ENCODE data around the gene ZNF165.

ZNF165 gene

GRCh38 chr6:28124971-28125353, 44.6 kb downstream of the ZNF165 start:
- peak; percentile 21; the same call in 2 of the 3 replicates for ATAC-seq
- TF ChIP-seq PATZ1 (CRISPR knock-in tag; IDR thresholded peaks at IDR 0.05; ENCODE audit: borderline replicate concordance) (no peak), RARB (CRISPR knock-in tag; IDR thresholded peaks at IDR 0.05) (no peak), GLIS3 (CRISPR knock-in tag; IDR thresholded peaks at IDR 0.05) (no peak), TOX (CRISPR knock-in tag; IDR thresholded peaks at IDR 0.05; ENCODE audit: borderline replicate concordance) (no peak), CSRNP3 (CRISPR knock-in tag; IDR thresholded peaks at IDR 0.05) (no peak), SNAI2 (CRISPR knock-in tag; IDR thresholded peaks at IDR 0.05) (no peak), OSR1 (CRISPR knock-in tag; IDR thresholded peaks at IDR 0.05) (no peak), ISL1 (CRISPR knock-in tag; IDR thresholded peaks at IDR 0.05) (no peak), ZFP3 (CRISPR knock-in tag; IDR thresholded peaks at IDR 0.05) (no peak), ZC3H10 (CRISPR knock-in tag; IDR thresholded peaks at IDR 0.05) (no peak), ZNF70 (CRISPR knock-in tag; IDR thresholded peaks at IDR 0.05) (no peak), ZNF8 (CRISPR knock-in tag; IDR thresholded peaks at IDR 0.05) (no peak), ZFP30 (CRISPR knock-in tag; IDR thresholded peaks at IDR 0.05) (no peak), CSDC2 (CRISPR knock-in tag; IDR thresholded peaks at IDR 0.05) (no peak)

DNA sequence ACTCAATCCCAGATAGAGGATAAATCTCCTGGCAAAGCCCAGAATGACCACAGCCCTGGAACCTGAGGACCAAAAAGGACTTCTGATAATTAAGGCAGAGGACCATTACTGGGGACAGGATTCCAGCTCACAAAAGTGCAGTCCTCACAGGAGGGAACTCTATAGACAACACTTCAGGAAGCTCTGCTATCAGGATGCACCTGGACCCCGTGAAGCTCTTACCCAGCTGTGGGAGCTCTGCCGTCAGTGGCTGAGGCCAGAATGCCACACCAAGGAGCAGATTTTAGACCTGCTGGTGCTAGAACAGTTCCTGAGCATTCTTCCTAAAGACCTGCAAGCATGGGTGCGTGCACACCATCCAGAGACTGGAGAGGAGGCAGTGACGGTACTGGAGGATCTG, 45.0 kb downstream of the ZNF165 start:
- no peak for ATAC-seq

DNA sequence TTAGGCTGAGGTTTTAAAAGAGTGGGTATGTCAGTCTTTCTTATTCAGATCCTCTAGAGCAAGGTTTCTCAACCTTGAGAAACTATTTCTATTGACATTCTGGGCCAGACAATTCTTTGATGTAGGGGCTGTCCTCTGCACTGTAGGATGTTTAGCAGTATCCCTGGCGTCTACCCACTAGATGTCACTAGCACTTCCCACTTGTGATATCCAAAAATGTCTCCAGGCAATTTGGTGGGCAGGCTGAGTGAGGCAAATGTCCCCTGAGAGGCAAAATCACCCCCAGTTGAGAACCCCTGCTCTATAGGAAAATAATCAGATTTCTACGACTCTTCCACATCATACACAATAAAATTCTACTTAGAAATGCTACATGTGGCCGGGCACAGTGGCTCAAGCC, 53.6 kb downstream of the ZNF165 start:
- ATAC-seq = peak; percentile 43
- TF ChIP-seq ZNF8 (CRISPR knock-in tag; IDR thresholded peaks at IDR 0.05) (no peak), ISL1 (CRISPR knock-in tag; IDR thresholded peaks at IDR 0.05) (no peak), ZNF70 (CRISPR knock-in tag; IDR thresholded peaks at IDR 0.05) (no peak), GLIS3 (CRISPR knock-in tag; IDR thresholded peaks at IDR 0.05) (no peak), TOX (CRISPR knock-in tag; IDR thresholded peaks at IDR 0.05; ENCODE audit: borderline replicate concordance) (no peak), ZFP3 (CRISPR knock-in tag; IDR thresholded peaks at IDR 0.05) (no peak), CSRNP3 (CRISPR knock-in tag; IDR thresholded peaks at IDR 0.05) (no peak), TSHZ2 (CRISPR knock-in tag; IDR thresholded peaks at IDR 0.05) (no peak), ESRRG (CRISPR knock-in tag; IDR thresholded peaks at IDR 0.05) (no peak), SNAI2 (CRISPR knock-in tag; IDR thresholded peaks at IDR 0.05) (no peak), RARB (CRISPR knock-in tag; IDR thresholded peaks at IDR 0.05) (no peak), ZFP30 (CRISPR knock-in tag; IDR thresholded peaks at IDR 0.05) (no peak), BACH2 (CRISPR knock-in tag; IDR thresholded peaks at IDR 0.05; ENCODE audit: borderline replicate concordance) (no peak), PATZ1 (CRISPR knock-in tag; IDR thresholded peaks at IDR 0.05; ENCODE audit: borderline replicate concordance) (no peak)
- TF ChIP-seq, protein P1, sequence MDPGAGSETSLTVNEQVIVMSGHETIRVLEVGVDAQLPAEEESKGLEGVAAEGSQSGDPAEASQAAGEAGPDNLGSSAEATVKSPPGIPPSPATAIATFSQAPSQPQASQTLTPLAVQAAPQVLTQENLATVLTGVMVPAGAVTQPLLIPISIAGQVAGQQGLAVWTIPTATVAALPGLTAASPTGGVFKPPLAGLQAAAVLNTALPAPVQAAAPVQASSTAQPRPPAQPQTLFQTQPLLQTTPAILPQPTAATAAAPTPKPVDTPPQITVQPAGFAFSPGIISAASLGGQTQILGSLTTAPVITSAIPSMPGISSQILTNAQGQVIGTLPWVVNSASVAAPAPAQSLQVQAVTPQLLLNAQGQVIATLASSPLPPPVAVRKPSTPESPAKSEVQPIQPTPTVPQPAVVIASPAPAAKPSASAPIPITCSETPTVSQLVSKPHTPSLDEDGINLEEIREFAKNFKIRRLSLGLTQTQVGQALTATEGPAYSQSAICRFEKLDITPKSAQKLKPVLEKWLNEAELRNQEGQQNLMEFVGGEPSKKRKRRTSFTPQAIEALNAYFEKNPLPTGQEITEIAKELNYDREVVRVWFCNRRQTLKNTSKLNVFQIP (CRISPR knock-in tag; IDR thresholded peaks at IDR 0.05; ENCODE audit: borderline replicate concordance, low read depth) = no peak

More for the DNA sequence above, 45.0 kb downstream of the ZNF165 start:
- TF ChIP-seq PPARA (CRISPR knock-in tag; IDR thresholded peaks at IDR 0.05; ENCODE audit: borderline replicate concordance) (no peak), ESRRG (CRISPR knock-in tag; IDR thresholded peaks at IDR 0.05) (no peak), ZFP30 (CRISPR knock-in tag; IDR thresholded peaks at IDR 0.05) (no peak), OSR1 (CRISPR knock-in tag; IDR thresholded peaks at IDR 0.05) (no peak), TSHZ2 (CRISPR knock-in tag; IDR thresholded peaks at IDR 0.05) (no peak), ZC3H10 (CRISPR knock-in tag; IDR thresholded peaks at IDR 0.05) (no peak)

Data from SK-N-SH treated with all-trans-retinoic acid at 6 μM for 48 hours (cell line).